ENCODE results near the gene MRPL48. TPM values are rescaled to one million over a fixed set of nuclear protein-coding genes. Genes with fewer than 3 reads are reported as not detected.

The MRPL48 gene
- total RNA-seq, 1 donor, result 22.5 TPM

GRCh38 chr11:73801136-73801535, 13.5 kb downstream of the MRPL48 start:
- TF ChIP-seq CTCF (IDR thresholded peaks at IDR 0.05; ENCODE audit: insufficient read depth, low read depth, low read length), result no peak
- no peak for DNase-seq (ENCODE audit: low read depth)
- no peak overlapping the region for H3K4me3 ChIP-seq (ENCODE audit: low read depth, low read length)

GRCh38 chr11:73804712-73805111, 17.0 kb downstream of the MRPL48 start:
- DNase-seq (ENCODE audit: low read depth), result no peak
- TF ChIP-seq CTCF (IDR thresholded peaks at IDR 0.05; ENCODE audit: insufficient read depth, low read depth, low read length), result no peak
- no peak overlapping the region for H3K4me3 ChIP-seq (ENCODE audit: low read depth, low read length)

- no peak for TF ChIP-seq CTCF (IDR thresholded peaks at IDR 0.05; ENCODE audit: insufficient read depth, low read depth, low read length)
- DNase-seq (ENCODE audit: low read depth), result no peak
- H3K4me3 ChIP-seq (ENCODE audit: low read depth, low read length), result no peak overlapping the region
Measured at GRCh38 chr11:73808052-73808451, 20.4 kb downstream of the MRPL48 start.

DNA sequence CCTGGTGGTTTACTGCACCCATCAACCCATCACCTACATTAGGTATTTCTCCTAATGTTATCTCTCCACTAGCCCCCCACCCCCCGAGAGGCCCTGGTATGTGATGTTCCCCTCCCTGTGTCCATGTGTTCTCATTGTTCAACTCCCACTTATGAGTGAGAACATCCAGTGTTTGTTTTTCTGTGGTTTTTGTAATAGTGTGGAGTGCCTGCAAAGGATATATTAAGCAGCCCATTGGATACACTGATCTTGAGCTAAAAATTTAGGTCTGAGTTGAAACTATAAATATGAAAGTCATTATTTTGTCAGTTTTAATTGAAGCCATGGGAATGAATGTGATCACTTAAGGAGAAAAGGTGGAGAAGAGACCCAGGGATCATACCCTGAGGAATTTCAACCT, 23.0 kb downstream of the MRPL48 start:
- H3K4me3 ChIP-seq (ENCODE audit: low read depth, low read length), result no peak overlapping the region
- no peak for DNase-seq (ENCODE audit: low read depth)
- TF ChIP-seq CTCF (IDR thresholded peaks at IDR 0.05; ENCODE audit: insufficient read depth, low read depth, low read length), result no peak

- no peak overlapping the region for H3K4me3 ChIP-seq (ENCODE audit: low read depth, low read length)
- no peak for TF ChIP-seq CTCF (IDR thresholded peaks at IDR 0.05; ENCODE audit: insufficient read depth, low read depth, low read length)
- DNase-seq (ENCODE audit: low read depth), result no peak
Measured at GRCh38 chr11:73812234-73812633, 24.6 kb downstream of the MRPL48 start.

- DNase-seq (ENCODE audit: low read depth), result no peak
- H3K4me3 ChIP-seq (ENCODE audit: low read depth, low read length), result no peak overlapping the region
- TF ChIP-seq CTCF (IDR thresholded peaks at IDR 0.05; ENCODE audit: insufficient read depth, low read depth, low read length), result no peak
Measured at GRCh38 chr11:73814812-73815211, 27.1 kb downstream of the MRPL48 start.

DNA sequence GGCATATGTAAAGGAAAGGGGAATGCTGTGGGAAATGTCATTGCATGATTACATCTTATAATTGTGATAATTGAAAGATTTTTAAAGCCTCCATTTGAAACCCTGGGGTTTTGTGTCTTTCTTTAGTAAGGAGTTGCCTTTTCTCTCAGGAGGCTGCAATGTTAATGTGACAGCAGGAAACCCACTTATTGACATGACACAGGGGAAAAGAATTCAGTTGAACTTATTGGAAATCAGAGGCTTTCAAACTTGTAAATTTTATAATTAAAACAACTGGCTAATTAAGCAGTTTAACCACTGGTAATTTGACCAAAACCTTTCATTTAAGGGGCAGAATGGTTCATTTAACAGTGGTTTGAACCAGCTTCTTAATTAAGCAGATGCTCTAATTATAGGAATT, 31.2 kb downstream of the MRPL48 start:
- no peak overlapping the region for H3K4me3 ChIP-seq (ENCODE audit: low read depth, low read length)
- TF ChIP-seq CTCF (IDR thresholded peaks at IDR 0.05; ENCODE audit: insufficient read depth, low read depth, low read length), result no peak
- peak; percentile 56 for DNase-seq (ENCODE audit: low read depth)
